ENCODE data around the gene MRPL12.

The MRPL12 gene

GRCh38 chr17:81665205-81666091 lies 37.7 kb upstream of the MRPL12 start:
- TF ChIP-seq SIN3A (IDR thresholded peaks at IDR 0.05; ENCODE audit: borderline replicate concordance, insufficient read depth, low read length) = no peak
- 0 out of 2 replicates have a peak, but pooled peaks have one; percentile 34 for TF ChIP-seq POLR2AphosphoS5 (IDR thresholded peaks at IDR 0.05; ENCODE audit: low read depth, low read length)
- TF ChIP-seq TAF1 (IDR thresholded peaks at IDR 0.05; ENCODE audit: borderline replicate concordance, insufficient read depth, low read length) = peak; percentile 69; the same call in 1 of the 2 replicates
- TF ChIP-seq, protein P1, sequence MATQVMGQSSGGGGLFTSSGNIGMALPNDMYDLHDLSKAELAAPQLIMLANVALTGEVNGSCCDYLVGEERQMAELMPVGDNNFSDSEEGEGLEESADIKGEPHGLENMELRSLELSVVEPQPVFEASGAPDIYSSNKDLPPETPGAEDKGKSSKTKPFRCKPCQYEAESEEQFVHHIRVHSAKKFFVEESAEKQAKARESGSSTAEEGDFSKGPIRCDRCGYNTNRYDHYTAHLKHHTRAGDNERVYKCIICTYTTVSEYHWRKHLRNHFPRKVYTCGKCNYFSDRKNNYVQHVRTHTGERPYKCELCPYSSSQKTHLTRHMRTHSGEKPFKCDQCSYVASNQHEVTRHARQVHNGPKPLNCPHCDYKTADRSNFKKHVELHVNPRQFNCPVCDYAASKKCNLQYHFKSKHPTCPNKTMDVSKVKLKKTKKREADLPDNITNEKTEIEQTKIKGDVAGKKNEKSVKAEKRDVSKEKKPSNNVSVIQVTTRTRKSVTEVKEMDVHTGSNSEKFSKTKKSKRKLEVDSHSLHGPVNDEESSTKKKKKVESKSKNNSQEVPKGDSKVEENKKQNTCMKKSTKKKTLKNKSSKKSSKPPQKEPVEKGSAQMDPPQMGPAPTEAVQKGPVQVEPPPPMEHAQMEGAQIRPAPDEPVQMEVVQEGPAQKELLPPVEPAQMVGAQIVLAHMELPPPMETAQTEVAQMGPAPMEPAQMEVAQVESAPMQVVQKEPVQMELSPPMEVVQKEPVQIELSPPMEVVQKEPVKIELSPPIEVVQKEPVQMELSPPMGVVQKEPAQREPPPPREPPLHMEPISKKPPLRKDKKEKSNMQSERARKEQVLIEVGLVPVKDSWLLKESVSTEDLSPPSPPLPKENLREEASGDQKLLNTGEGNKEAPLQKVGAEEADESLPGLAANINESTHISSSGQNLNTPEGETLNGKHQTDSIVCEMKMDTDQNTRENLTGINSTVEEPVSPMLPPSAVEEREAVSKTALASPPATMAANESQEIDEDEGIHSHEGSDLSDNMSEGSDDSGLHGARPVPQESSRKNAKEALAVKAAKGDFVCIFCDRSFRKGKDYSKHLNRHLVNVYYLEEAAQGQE (IDR thresholded peaks at IDR 0.05; ENCODE audit: insufficient read depth in 1 of 2, low read depth in 2 of 2, low read length in 2 of 2) = no peak
- no peak for TF ChIP-seq FOXP2 (optimal IDR thresholded peaks at IDR 0.05; ENCODE audit: borderline replicate concordance, extremely low read depth, extremely low read length, insufficient read depth)

GRCh38 chr17:81666092-81666341 lies 37.1 kb upstream of the MRPL12 start:
- TF ChIP-seq, protein P1 (IDR thresholded peaks at IDR 0.05; ENCODE audit: insufficient read depth in 1 of 2, low read depth in 2 of 2, low read length in 2 of 2) = no peak
- TF ChIP-seq POLR2AphosphoS5 (IDR thresholded peaks at IDR 0.05; ENCODE audit: low read depth, low read length) (no peak), FOXP2 (optimal IDR thresholded peaks at IDR 0.05; ENCODE audit: borderline replicate concordance, extremely low read depth, extremely low read length, insufficient read depth) (no peak), TAF1 (IDR thresholded peaks at IDR 0.05; ENCODE audit: borderline replicate concordance, insufficient read depth, low read length) (no peak), SIN3A (IDR thresholded peaks at IDR 0.05; ENCODE audit: borderline replicate concordance, insufficient read depth, low read length) (no peak)

DNA sequence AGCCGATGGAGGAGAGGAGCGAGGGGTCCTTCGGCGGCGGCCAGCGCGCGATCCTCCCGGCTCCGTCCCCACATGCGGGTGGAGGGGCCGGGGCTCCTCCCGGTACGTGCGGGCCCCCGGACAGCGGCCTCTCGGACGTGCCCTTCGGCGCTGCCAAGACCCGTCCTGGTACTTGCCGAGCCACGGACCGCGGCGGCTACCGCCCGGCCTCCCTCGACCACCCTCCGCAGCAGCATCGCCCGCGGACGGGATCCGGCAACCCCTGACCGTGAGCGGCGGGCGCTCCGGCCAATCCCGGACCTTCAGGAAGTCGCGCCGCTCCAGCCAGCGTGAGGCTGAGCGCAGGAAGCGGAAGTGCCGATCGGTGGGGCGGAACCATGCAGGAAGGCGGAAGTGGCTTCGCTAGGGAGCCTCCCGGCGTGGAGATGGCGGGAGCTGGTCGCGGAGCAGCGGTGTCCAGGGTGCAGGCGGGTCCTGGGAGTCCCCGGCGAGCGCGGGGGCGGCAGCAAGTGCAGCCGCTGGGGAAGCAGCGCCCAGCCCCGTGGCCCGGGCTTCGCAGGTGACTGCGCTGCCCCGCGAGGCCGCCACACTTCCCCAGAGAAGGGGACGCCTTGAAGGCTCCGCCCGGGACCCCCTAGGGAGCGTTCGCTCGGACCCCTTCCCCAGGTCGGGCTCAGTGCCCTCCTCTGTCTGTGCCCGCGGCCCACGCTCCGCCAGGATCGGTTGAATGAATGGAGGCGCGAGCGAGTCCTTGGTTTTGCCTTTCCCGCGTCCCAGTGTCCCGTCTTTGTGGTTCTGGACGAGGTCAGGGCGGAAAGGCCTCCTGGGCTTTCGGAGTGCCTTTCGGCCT lies 36.6 kb upstream of the MRPL12 start, which contains the start of the genes CCDC137 and OXLD1:
CCDC137 (plus strand) TSS at position 396 of the 850 bp plus-strand sequence; CDS start at position 426, 30 bp downstream.
OXLD1 (minus strand) TSS at position 264 of the 850 bp plus-strand sequence; CDS start at position 236, 28 bp downstream.
- TF ChIP-seq SIN3A (IDR thresholded peaks at IDR 0.05; ENCODE audit: borderline replicate concordance, insufficient read depth, low read length) (no peak; the same call in 1 of the 2 replicates), TAF1 (IDR thresholded peaks at IDR 0.05; ENCODE audit: borderline replicate concordance, insufficient read depth, low read length) (peak; percentile 98), FOXP2 (optimal IDR thresholded peaks at IDR 0.05; ENCODE audit: borderline replicate concordance, extremely low read depth, extremely low read length, insufficient read depth) (peak; percentile 96), POLR2AphosphoS5 (IDR thresholded peaks at IDR 0.05; ENCODE audit: low read depth, low read length) (peak; percentile 82; the same call in 1 of the 2 replicates)
- TF ChIP-seq, protein P1 (IDR thresholded peaks at IDR 0.05; ENCODE audit: insufficient read depth in 1 of 2, low read depth in 2 of 2, low read length in 2 of 2) = peak in 1 of 2 experiments; percentile 42; a peak in 1 of 4 replicates

GRCh38 chr17:81667754-81668153 lies 35.4 kb upstream of the MRPL12 start:
- no peak for TF ChIP-seq TAF1 (IDR thresholded peaks at IDR 0.05; ENCODE audit: borderline replicate concordance, insufficient read depth, low read length)
- no peak for TF ChIP-seq SIN3A (IDR thresholded peaks at IDR 0.05; ENCODE audit: borderline replicate concordance, insufficient read depth, low read length)
- no peak for TF ChIP-seq FOXP2 (optimal IDR thresholded peaks at IDR 0.05; ENCODE audit: borderline replicate concordance, extremely low read depth, extremely low read length, insufficient read depth)
- TF ChIP-seq, protein P1 (IDR thresholded peaks at IDR 0.05; ENCODE audit: insufficient read depth in 1 of 2, low read depth in 2 of 2, low read length in 2 of 2) = no peak
- no peak for TF ChIP-seq POLR2AphosphoS5 (IDR thresholded peaks at IDR 0.05; ENCODE audit: low read depth, low read length)
